Glutamatergic neuron (in vitro differentiated cells): ENCODE results near the gene WDR19. TPM values are rescaled to one million over a fixed set of nuclear protein-coding genes. Genes with fewer than 3 reads are reported as not detected.
"Not testable (repeated sequence)": the region's sequence is repeated elsewhere in the genome, so short reads cannot be mapped to it uniquely, and the experiment has no call there.

Experiments
- DNase-seq: peaks from one replicate; pipeline ENCODE4 v3.0.0; 2022
- H3K27ac Mint-ChIP-seq: one replicate; pipeline ENCODE4 v1.8.0; 2020; ENCODE audit warnings: mild to moderate bottlenecking, mixed read lengths, inconsistent platforms; ENCODE audit not compliant: unreplicated experiment
- H3K27me3 Mint-ChIP-seq: one replicate; pipeline ENCODE4 v1.8.0; 2020; ENCODE audit warnings: mild to moderate bottlenecking, moderate library complexity, mixed read lengths, inconsistent platforms; ENCODE audit not compliant: unreplicated experiment
- H3K36me3 Mint-ChIP-seq: one replicate; pipeline ENCODE4 v1.8.0; 2020; ENCODE audit warnings: mild to moderate bottlenecking, mixed read lengths, inconsistent platforms; ENCODE audit not compliant: unreplicated experiment
- H3K4me1 Mint-ChIP-seq: one replicate; pipeline ENCODE4 v1.8.0; 2020; ENCODE audit warnings: mild to moderate bottlenecking, low read depth, mixed read lengths, inconsistent platforms; ENCODE audit not compliant: unreplicated experiment
- H3K4me3 Mint-ChIP-seq: one replicate; pipeline ENCODE4 v1.8.0; 2020; ENCODE audit warnings: mild to moderate bottlenecking, mixed read lengths, inconsistent platforms; ENCODE audit not compliant: unreplicated experiment
- H3K9me3 Mint-ChIP-seq: one replicate; pipeline ENCODE4 v1.8.0; 2020; ENCODE audit warnings: mild to moderate bottlenecking, moderate library complexity, mixed read lengths, inconsistent platforms; ENCODE audit not compliant: unreplicated experiment
- CTCF ChIP-seq: fragments of 200-600 bp; sonication (generic); IDR thresholded peaks from one replicate; pipeline ENCODE4 v1.5.0; 2021; ENCODE audit not compliant: partially characterized antibody, unreplicated experiment
- total RNA-seq: library from RNA; stranded (reverse); fragmentation: NEBNext Ultra II Directional; extraction: Animal tissue kit (Norgen Biotek cat#: 25700); gene quantifications from one replicate; pipeline ENCODE4 v1.2.1, GENCODE V29; 2021; ENCODE audit not compliant: unreplicated experiment

Gene WDR19
- total RNA-seq, 1 donor from 2014 or later: 48.6 TPM

DNA sequence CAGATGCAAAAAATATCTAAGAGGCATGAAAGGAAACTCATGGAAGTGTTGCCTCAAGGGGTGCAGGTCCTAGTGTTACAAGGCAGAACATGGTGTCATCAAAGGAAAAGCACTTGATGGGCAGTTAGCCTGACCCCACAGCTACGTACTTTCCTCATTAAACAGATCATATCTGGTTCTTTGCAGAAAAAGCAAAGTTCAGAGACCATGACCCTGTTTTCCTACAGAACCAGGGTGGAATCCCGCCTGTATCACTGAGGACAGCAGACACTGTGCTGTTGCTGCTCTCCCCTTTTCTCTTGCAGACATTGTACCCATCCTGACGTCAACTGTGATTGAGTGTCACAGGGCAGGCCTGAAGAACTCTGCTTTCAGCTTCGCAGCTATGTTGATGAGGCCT is 92.2 kb downstream of the WDR19 start:
- DNase-seq: no peak
- Mint-ChIP-seq H3K36me3 (no peaks in the 10 kb centered on the region), H3K27me3 (peaks cover 2% of the 10 kb centered on the region), H3K27ac (no peak overlapping the region), H3K9me3 (no peaks in the 10 kb centered on the region), H3K4me3 (no peak overlapping the region), H3K4me1 (no peaks in the 10 kb centered on the region)
- TF ChIP-seq CTCF: no peak

- H3K4me1 Mint-ChIP-seq, H3K4me3 Mint-ChIP-seq, H3K27ac Mint-ChIP-seq, H3K27me3 Mint-ChIP-seq, H3K9me3 Mint-ChIP-seq, H3K36me3 Mint-ChIP-seq, DNase-seq: not testable (repeated sequence)
These were observed 95.3 kb downstream of the WDR19 start for GRCh38 chr4:39277661-39278060.

- Mint-ChIP-seq H3K27ac (no peak overlapping the region), H3K27me3 (peaks cover 2% of the 10 kb centered on the region), H3K9me3 (no peaks in the 10 kb centered on the region), H3K4me3 (no peak overlapping the region), H3K36me3 (no peaks in the 10 kb centered on the region), H3K4me1 (no peaks in the 10 kb centered on the region)
- no peak for TF ChIP-seq CTCF
- no peak for DNase-seq
These were observed 96.1 kb downstream of the WDR19 start for GRCh38 chr4:39278476-39278875.

DNA sequence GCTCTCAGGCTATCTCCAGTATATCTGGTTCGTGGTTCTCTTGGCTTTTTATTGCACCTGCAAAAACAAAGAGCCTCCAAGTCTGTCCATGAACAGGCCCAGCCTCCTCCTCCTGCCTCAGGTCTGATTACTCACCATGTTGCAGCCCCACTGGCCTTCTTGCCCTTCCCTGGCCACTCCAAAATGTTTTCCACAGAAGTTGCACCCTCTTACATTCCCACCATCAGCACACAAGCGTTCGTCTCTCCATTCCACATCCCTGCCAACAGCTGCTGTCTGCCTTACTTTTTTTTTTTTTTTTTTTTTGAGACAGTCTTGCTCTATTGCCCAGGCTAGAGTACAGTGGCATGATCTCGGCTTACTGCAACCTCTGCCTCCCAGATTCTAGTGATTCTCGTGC is 97.1 kb downstream of the WDR19 start:
- Mint-ChIP-seq H3K4me1 (no peaks in the 10 kb centered on the region), H3K4me3 (no peak overlapping the region), H3K9me3 (no peaks in the 10 kb centered on the region), H3K36me3 (no peaks in the 10 kb centered on the region), H3K27ac (no peak overlapping the region), H3K27me3 (peaks cover 2% of the 10 kb centered on the region)
- DNase-seq: no peak
- TF ChIP-seq CTCF: no peak

- TF ChIP-seq CTCF: no peak
- peaks cover 2% of the 10 kb centered on the region for H3K27me3 Mint-ChIP-seq
- no peak overlapping the region for H3K4me3 Mint-ChIP-seq
- DNase-seq: no peak
- H3K9me3 Mint-ChIP-seq: no peaks in the 10 kb centered on the region
- no peak overlapping the region for H3K27ac Mint-ChIP-seq
- no peaks in the 10 kb centered on the region for H3K36me3 Mint-ChIP-seq
- H3K4me1 Mint-ChIP-seq: no peaks in the 10 kb centered on the region
These were observed 98.4 kb downstream of the WDR19 start for GRCh38 chr4:39280770-39281169.

GRCh38 chr4:39285111-39285795 is 102.9 kb downstream of the WDR19 start:
- Mint-ChIP-seq H3K27me3 (no peaks in the 10 kb centered on the region), H3K9me3 (no peaks in the 10 kb centered on the region), H3K4me1 (no peaks in the 10 kb centered on the region), H3K36me3 (no peaks in the 10 kb centered on the region), H3K4me3 (no peak overlapping the region), H3K27ac (no peak overlapping the region)
- DNase-seq: no peak
- TF ChIP-seq CTCF: no peak
